ENCODE measurements around the gene ZNF135.

ZNF135 gene

DNA sequence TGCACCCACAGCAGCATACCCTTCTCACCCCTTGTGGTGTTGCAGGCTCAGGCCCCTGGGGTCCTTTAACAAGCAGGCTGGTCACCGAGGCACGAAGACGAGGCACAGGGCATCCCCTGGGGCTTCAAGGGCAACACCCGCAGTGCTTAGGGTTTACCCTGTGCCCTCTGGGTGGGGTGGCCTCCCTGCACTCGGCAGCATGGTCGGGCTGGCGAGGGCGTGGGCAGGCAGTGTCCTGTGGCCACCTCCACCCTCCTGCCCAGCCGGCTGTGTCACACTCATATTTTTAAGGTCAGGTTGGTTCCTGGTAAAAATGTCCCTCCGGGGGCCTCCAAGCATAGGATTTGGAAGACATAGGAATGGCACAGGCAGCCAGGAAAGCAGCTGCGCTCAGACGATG lies 11.4 kb upstream of the ZNF135 start:
- DNase-seq, result no peak

GRCh38 chr19:58052256-58052655 lies 6.8 kb upstream of the ZNF135 start:
- no peak for DNase-seq

- DNase-seq, result no peak
Measured at GRCh38 chr19:58053480-58054156, 5.5 kb upstream of the ZNF135 start.

GRCh38 chr19:58054901-58055874 lies 3.9 kb upstream of the ZNF135 start:
- no peak for DNase-seq

DNA sequence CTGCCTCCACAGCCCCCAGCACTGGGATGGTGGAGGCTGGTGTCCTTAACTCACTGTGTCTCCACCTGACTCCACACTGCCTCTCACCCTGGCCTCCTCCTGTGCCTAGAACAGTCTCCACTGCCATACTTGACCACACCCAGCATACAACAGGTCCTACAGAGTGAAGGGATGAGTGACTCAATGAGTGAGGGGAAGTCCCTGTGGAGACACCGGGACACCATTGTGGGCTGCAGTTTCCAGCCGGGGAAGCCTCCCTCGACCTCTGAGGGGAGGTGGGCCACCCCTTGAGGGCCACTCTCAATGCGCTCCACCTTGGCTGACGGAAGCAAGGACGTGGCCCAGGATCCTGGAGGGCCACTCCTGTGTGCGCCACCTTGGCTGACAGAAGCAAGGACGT lies 2.8 kb upstream of the ZNF135 start:
- DNase-seq, result no peak

DNA sequence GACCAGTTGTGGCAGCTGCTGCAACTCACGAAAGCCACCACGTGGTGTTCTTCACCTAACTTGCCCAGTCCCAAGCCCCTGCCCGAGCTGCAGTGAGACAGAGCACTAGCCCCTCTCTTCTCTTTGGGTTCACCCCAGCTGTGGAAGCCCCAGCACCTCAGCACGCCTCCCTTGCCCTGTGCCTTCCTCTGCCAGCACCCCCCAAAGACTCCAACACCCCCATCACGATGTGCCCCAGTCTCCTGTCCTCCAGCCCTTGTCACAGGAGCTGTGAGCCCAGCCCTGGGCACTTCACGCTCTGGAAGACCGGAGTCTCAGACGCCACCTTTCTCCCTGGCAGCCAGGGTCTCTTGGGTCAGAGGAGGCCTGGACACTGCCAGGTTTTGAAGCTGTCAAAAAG lies 2.2 kb upstream of the ZNF135 start:
- no peak for DNase-seq

- no peak for DNase-seq
Measured at GRCh38 chr19:58058467-58058866, 615 bp upstream of the ZNF135 start.

- no peak for DNase-seq
Measured at GRCh38 chr19:58059671-58060078, 593 bp downstream of the ZNF135 start.

- DNase-seq, result no peak
Measured at GRCh38 chr19:58060231-58060630, 1.1 kb downstream of the ZNF135 start.

GRCh38 chr19:58063712-58064111 lies 4.6 kb downstream of the ZNF135 start:
- no peak for DNase-seq

DNA sequence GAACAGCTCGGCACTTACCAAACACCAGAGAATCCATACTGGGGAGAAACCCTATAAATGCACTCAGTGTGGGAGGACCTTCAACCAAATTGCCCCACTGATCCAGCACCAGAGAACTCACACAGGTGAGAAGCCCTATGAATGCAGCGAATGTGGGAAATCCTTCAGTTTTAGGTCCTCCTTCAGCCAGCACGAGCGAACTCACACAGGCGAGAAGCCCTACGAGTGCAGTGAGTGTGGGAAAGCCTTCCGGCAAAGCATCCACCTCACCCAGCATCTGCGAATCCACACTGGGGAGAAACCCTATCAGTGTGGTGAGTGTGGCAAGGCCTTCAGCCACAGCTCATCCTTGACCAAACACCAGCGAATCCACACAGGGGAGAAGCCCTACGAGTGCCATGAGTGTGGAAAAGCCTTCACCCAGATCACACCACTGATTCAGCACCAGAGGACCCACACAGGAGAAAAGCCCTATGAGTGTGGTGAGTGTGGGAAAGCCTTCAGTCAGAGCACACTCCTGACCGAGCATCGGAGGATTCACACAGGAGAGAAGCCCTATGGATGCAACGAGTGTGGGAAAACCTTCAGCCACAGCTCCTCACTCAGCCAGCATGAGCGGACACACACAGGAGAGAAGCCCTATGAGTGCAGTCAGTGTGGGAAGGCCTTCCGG lies 8.3 kb downstream of the ZNF135 start:
- no peak for DNase-seq

DNA sequence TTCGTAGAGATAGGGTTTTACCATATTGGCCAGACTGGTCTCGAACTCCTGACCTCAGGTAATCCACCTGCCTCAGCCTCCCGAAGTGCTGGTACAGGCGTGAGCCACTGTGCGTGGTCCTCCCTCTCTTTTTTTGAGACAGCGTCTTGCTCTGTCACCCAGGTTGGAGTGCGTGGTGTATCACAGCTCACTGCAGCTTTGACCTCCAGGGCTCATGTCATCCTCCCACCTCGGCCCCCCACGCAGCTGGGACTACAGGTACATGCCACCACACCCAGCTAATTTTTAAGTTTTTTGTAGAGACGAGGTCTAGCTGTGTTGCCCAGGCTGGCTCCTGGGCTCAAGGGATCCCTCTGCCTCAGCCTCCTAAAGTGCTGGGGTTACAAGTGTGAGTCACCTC lies 20.7 kb downstream of the ZNF135 start:
- DNase-seq, result no peak

GRCh38 chr19:58083021-58083420 lies 23.9 kb downstream of the ZNF135 start:
- no peak for DNase-seq

DNA sequence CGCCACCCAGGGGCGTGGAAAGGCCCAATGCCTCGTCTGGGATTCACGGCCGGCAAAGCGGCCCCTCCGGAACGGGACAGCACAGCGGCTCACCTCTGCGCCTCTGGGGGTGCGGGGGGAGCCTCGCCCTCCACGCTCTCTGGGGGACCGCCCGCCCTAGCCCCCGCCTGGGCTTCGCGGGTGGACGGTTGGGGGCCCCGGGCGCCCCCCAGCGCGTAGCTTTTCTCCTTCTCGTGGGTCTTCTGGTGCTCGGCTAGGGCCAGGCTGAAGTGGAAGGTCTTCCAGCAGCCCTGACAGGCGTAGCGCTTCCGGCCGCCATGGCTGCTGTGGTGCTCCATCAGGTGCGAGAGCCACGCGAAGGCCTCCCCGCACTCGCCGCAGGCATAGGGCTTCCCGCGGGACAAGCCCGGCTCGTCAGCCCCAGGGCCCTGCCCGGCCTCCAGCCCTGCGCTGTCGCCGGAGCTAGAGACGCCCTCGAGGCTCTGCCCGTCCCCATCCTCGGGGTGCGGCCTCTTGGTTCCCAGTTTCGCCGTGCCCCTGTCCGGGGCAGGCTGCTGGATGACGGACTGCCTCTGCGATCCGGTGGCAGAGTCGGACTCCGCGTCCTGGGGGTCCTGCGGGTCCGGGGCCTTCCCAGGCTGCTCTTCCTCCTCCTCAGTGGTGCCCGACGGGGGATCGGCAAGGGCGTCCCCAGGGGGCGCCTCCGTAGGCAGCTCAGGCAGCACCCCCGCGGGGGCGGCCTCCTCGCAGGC lies 25.7 kb downstream of the ZNF135 start:
- DNase-seq, result no peak

GRCh38 chr19:58085348-58085875 lies 26.3 kb downstream of the ZNF135 start:
- DNase-seq, result no peak

- no peak for DNase-seq
Measured at GRCh38 chr19:58086825-58087710, 28.0 kb downstream of the ZNF135 start.

DNA sequence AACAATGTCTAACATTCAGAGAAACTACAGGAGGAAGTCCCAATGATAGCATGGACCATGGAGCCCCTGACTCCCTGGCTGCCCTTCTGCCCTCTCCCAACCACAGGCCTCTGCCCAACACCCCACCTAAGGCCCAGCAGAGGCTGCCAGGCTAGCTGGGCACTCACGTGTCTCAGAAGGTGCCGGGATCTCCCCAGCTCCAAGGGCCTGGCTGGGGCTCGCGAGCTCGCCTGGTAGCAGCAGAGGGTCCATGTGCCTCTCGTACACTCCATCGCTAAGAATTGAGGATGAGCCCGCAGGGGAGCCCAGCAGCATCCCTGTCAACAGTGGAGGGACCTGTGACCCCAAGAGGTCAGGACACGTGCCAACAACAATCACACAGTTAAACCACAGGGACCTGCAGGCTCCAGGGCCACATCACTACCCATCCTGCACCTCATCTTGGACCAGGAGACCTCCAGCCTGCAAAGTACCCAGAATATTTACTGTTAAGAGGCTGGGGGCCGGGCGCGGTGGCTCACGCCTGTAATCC lies 29.5 kb downstream of the ZNF135 start:
- no peak for DNase-seq

GRCh38 chr19:58089846-58090245 lies 30.8 kb downstream of the ZNF135 start:
- DNase-seq, result no peak

GRCh38 chr19:58091251-58091995 lies 32.3 kb downstream of the ZNF135 start:
- DNase-seq, result no peak

- no peak for DNase-seq
Measured at GRCh38 chr19:58093071-58093470, 34.0 kb downstream of the ZNF135 start.

- DNase-seq, result no peak
Measured at GRCh38 chr19:58095328-58095727, 36.2 kb downstream of the ZNF135 start.
